WTC11 (cell line): Measurements from ENCODE around the gene ZBTB16.

Experiments
- CREB1 ChIP-seq: sonication (generic); formaldehyde crosslinking; IDR thresholded peaks from 2 replicates; pipeline ENCODE4 v1.8.0; 2023; ENCODE audit warnings: mild to moderate bottlenecking, missing genetic modification reagents
- CREM ChIP-seq: sonication (generic); formaldehyde crosslinking; IDR thresholded peaks from 2 replicates; pipeline ENCODE4 v1.8.1; 2022; ENCODE audit warnings: mild to moderate bottlenecking, missing genetic modification reagents, moderate library complexity
- CTCF ChIP-seq: fragments of 200-600 bp; IDR thresholded peaks from 2 replicates; pipeline ENCODE4 v1.8.0; 2022; ENCODE audit warnings: antibody characterized with exemption
- ETV6 ChIP-seq: sonication (generic); formaldehyde crosslinking; IDR thresholded peaks from 2 replicates; pipeline ENCODE4 v1.8.1; 2022; ENCODE audit warnings: mild to moderate bottlenecking, missing genetic modification reagents
- MAX ChIP-seq: sonication (generic); formaldehyde crosslinking; IDR thresholded peaks from 2 replicates; pipeline ENCODE4 v1.8.0; 2022; ENCODE audit warnings: mild to moderate bottlenecking, missing genetic modification reagents
- MXD4 ChIP-seq: fragments of 250-450 bp; sonication (Bioruptor Pico); IDR thresholded peaks from 2 replicates; pipeline ENCODE4 v1.8.0; 2021; ENCODE audit warnings: mild to moderate bottlenecking, moderate library complexity, borderline replicate concordance
- NFATC4 ChIP-seq: fragments of 250-450 bp; sonication (Bioruptor Pico); IDR thresholded peaks from 2 replicates; pipeline ENCODE4 v1.9.0; 2021; ENCODE audit warnings: mild to moderate bottlenecking
- NFE2L1 ChIP-seq: sonication (generic); formaldehyde crosslinking; IDR thresholded peaks from 2 replicates; pipeline ENCODE4 v1.8.1; 2023; ENCODE audit warnings: missing genetic modification reagents
- NR1H2 ChIP-seq: sonication (generic); formaldehyde crosslinking; IDR thresholded peaks from 2 replicates; pipeline ENCODE4 v1.9.0; 2021; ENCODE audit warnings: mild to moderate bottlenecking, moderate library complexity, missing genetic modification reagents
- PRDM15 ChIP-seq: sonication (generic); formaldehyde crosslinking; IDR thresholded peaks from 2 replicates; pipeline ENCODE4 v1.8.0; 2022; ENCODE audit warnings: missing genetic modification reagents
- TEAD1 ChIP-seq: sonication (generic); formaldehyde crosslinking; IDR thresholded peaks from 2 replicates; pipeline ENCODE4 v1.8.0; 2022; ENCODE audit warnings: mild to moderate bottlenecking, missing genetic modification reagents
- TF ChIP-seq, protein P1 (sequence below): sonication (generic); formaldehyde crosslinking; IDR thresholded peaks from 2 replicates; pipeline ENCODE4 v1.8.0; 2022; ENCODE audit warnings: mild to moderate bottlenecking, missing genetic modification reagents
- TF ChIP-seq, protein P2 (sequence below): sonication (generic); formaldehyde crosslinking; IDR thresholded peaks from 2 replicates; pipeline ENCODE4 v1.8.0; 2022; ENCODE audit warnings: mild to moderate bottlenecking, missing genetic modification reagents

DNA sequence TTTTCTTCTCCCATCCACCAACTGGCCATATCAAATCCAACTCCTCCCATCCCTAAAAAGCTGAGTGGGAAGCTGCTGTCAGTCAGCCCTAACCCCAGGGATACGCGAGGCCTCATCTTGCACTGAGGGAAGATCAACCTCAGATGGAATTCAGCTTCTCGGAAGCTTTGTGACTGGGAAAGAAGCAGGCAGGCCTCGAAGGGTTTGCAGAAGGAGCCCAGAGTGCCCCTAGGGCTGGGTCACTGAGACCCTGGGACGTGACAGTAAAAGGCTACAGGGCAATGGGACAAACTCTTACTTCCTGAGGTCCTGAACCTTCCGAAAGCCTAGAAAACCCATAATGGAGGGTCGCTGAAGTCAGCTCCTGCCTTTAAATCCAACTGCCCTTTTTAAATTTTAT is 202.3 kb downstream of the ZBTB16 start:
- no peak for TF ChIP-seq CTCF
- TF ChIP-seq CREB1 (CRISPR knock-in tag) = no peak
- no peak for TF ChIP-seq MXD4 (CRISPR knock-in tag)
- TF ChIP-seq, protein P1, sequence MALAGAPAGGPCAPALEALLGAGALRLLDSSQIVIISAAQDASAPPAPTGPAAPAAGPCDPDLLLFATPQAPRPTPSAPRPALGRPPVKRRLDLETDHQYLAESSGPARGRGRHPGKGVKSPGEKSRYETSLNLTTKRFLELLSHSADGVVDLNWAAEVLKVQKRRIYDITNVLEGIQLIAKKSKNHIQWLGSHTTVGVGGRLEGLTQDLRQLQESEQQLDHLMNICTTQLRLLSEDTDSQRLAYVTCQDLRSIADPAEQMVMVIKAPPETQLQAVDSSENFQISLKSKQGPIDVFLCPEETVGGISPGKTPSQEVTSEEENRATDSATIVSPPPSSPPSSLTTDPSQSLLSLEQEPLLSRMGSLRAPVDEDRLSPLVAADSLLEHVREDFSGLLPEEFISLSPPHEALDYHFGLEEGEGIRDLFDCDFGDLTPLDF (CRISPR knock-in tag) = no peak
- no peak for TF ChIP-seq ETV6 (CRISPR knock-in tag)
- TF ChIP-seq PRDM15 (CRISPR knock-in tag) = no peak
- TF ChIP-seq NFATC4 = no peak
- TF ChIP-seq TEAD1 = no peak
- TF ChIP-seq NFE2L1 (CRISPR knock-in tag) = no peak
- TF ChIP-seq MAX = no peak
- no peak for TF ChIP-seq CREM
- TF ChIP-seq NR1H2 (CRISPR knock-in tag) = no peak
- TF ChIP-seq, protein P2, sequence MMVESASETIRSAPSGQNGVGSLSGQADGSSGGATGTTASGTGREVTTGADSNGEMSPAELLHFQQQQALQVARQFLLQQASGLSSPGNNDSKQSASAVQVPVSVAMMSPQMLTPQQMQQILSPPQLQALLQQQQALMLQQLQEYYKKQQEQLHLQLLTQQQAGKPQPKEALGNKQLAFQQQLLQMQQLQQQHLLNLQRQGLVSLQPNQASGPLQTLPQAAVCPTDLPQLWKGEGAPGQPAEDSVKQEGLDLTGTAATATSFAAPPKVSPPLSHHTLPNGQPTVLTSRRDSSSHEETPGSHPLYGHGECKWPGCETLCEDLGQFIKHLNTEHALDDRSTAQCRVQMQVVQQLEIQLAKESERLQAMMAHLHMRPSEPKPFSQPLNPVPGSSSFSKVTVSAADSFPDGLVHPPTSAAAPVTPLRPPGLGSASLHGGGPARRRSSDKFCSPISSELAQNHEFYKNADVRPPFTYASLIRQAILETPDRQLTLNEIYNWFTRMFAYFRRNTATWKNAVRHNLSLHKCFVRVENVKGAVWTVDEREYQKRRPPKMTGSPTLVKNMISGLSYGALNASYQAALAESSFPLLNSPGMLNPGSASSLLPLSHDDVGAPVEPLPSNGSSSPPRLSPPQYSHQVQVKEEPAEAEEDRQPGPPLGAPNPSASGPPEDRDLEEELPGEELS = no peak
